ENCODE results near the gene DNAJC18.

Gene DNAJC18

GRCh38 chr5:139371482-139372435 lies 67.6 kb downstream of the DNAJC18 start:
- in situ Hi-C loops (cut with MboI; ENCODE audit: low sequenced_read_pairs), result no loop called here

GRCh38 chr5:139369181-139369580 lies 70.1 kb downstream of the DNAJC18 start:
- in situ Hi-C loops (cut with MboI; ENCODE audit: low sequenced_read_pairs), result no loop called here

DNA sequence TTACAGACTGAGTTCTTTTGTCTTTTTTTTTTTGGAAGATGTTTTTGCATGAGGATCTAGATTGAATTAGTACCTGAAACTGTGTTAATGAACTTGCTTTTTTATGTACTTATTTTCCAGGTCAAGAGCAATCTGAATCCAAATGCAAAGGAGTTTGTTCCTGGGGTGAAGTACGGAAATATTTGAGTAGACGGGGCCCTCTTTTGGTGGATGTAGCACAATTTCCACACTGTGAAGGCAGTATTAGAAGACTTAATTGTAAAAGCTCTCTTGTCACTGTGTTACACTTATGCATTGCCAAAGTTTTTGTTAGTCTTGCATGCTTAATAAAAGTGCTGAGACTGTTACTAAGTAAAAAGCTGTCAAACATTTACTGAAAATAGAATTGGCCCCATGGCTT lies 70.7 kb downstream of the DNAJC18 start:
- in situ Hi-C loops (cut with MboI; ENCODE audit: low sequenced_read_pairs), result no loop called here

DNA sequence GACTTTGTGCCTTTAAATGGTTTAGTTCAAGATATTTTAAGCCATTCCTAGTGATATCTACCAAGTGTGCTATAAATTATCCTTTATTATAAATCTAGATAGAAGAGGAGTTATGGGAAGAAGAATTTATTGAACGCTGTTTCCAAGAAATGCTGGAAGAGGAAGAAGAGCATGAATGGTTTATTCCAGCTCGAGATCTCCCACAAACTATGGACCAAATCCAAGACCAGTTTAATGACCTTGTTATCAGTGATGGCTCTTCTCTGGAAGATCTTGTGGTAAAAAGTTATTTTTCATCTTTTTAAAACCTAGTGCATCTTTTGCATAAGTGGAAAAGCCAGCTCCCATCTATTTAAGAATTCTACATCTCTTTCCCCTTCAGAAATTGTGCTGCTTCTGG lies 74.9 kb downstream of the DNAJC18 start:
- in situ Hi-C loops (cut with MboI; ENCODE audit: low sequenced_read_pairs), result no loop called here

DNA sequence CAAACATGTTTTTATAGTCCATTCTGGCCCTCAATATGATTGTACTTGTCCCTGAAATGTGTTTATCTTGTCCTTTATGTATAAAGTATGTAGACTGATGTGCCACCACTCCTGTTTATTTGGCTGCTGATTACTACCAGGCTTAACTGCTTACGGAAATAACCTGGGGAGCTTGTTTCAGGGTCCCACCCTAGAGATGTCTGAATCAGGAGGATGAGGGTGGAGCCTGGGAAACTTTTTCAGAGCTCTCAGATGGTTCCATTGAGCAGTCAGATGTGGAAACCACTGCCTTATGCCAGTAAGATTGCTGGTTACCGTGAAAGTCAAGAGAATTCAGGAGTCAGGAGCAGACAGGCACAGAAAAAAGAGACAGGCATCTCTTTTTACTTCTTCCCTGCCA lies 75.4 kb downstream of the DNAJC18 start:
- in situ Hi-C loops (cut with MboI; ENCODE audit: low sequenced_read_pairs), result no loop called here

DNA sequence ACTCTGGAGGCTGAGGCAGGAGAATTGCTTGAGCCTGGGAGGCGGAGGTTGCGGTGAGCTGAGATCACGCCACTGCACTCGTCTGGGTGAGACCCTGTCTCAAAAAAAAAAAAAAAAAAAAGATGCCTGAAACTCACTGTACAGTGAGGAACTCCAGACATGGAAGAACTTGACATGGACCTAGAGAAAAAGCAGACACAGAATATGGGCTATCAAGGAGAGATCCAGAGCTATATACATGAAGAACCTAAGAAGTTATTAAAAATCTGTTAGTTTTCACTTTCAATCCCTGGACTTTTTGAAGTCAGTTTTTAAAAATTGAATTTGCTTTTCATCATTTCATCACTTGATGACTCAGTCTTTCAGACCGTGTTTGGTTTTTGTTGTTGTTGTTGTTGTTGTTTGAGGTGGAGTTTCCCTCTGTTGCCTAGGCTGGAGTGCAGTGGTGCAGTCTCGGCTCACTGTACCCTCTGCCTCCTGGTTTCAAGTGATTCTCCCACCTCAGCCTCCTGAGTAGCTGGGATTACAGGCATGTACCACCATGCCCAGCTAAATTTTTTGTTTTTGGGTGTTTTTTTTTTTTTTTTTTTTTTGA lies 77.4 kb downstream of the DNAJC18 start:
- in situ Hi-C loops (cut with MboI; ENCODE audit: low sequenced_read_pairs), result no loop called here

GRCh38 chr5:139360384-139360783 lies 78.9 kb downstream of the DNAJC18 start:
- in situ Hi-C loops (cut with MboI; ENCODE audit: low sequenced_read_pairs), result no loop called here

All from HL-60/S4 treated with phorbol 12-myristate 13-acetate at 8.2 ng/mL for 4 days and 3 days (cell line).